NB4 (cell line): ENCODE measurements around the gene UBAP1L.

Experiments used
- CTCF ChIP-seq: IDR thresholded peaks from one replicate; pipeline ENCODE4 v1.5.1; 2012; ENCODE audit warnings: low read depth, low read length
- MAX ChIP-seq: IDR thresholded peaks from 2 replicates; pipeline ENCODE4 v1.6.1; 2011; ENCODE audit warnings: low read depth, low read length
- MYC ChIP-seq: IDR thresholded peaks from 2 replicates; pipeline ENCODE4 v1.6.1; 2011; ENCODE audit warnings: low read depth, low read length
- POLR2A ChIP-seq: IDR thresholded peaks from 2 replicates; pipeline ENCODE4 v1.6.1; 2011; ENCODE audit warnings: mild to moderate bottlenecking; ENCODE audit not compliant: insufficient read length; ENCODE audit errors: extremely low read depth

GRCh38 chr15:65056868-65057548 lies 58.0 kb downstream of the UBAP1L start:
- TF ChIP-seq CTCF (no peak), POLR2A (no peak), MAX (no peak), MYC (no peak)
